Urothelium cell line (cell line): ENCODE measurements around the gene FIBP.

ENCODE experiments used
- DNase-seq: peaks from one replicate; pipeline ENCODE4 v3.0.0; 2011; ENCODE audit warnings: low spot score, mixed read lengths
- FAIRE-seq: peaks from 2 replicates; lab custom pipeline; 2011; peaks lifted over from hg19 to GRCh38; lab: Jason Lieb, UNC

The FIBP gene

GRCh38 chr11:65871811-65872548 lies 16.3 kb downstream of the FIBP start:
- FAIRE-seq, result no peak
- DNase-seq, result peak; percentile 35

- DNase-seq, result no peak
- no peak for FAIRE-seq
Measured at GRCh38 chr11:65870706-65871681, 17.3 kb downstream of the FIBP start.

DNA sequence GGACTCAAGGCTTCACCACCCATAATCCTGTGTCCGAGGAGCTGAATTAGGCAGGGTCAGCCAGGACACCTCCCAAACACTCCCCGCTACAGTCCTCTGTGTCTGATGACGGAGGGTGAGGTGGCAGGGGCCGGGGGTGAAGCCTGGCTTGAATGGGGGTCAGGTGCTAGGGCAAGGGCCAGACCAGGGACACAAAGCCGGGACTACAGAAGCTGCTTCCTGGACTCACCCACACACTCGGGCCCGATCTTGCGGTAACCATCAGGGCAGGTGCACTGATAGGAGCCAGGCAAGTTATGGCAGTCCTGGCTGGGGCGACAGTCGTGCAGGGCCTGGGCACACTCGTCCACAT lies 18.0 kb downstream of the FIBP start:
- no peak for FAIRE-seq
- no peak for DNase-seq

GRCh38 chr11:65869643-65870306 lies 18.5 kb downstream of the FIBP start:
- FAIRE-seq, result no peak
- DNase-seq, result no peak

- no peak for DNase-seq
- FAIRE-seq, result no peak
Measured at GRCh38 chr11:65868907-65869306, 19.4 kb downstream of the FIBP start.

- FAIRE-seq (peak; percentile 32), DNase-seq (no peak)
Measured at GRCh38 chr11:65868076-65868667, 20.1 kb downstream of the FIBP start.

GRCh38 chr11:65867284-65868071 lies 20.8 kb downstream of the FIBP start:
- DNase-seq (no peak), FAIRE-seq (no peak)

GRCh38 chr11:65866509-65867283 lies 21.6 kb downstream of the FIBP start:
- DNase-seq (no peak), FAIRE-seq (no peak)

DNA sequence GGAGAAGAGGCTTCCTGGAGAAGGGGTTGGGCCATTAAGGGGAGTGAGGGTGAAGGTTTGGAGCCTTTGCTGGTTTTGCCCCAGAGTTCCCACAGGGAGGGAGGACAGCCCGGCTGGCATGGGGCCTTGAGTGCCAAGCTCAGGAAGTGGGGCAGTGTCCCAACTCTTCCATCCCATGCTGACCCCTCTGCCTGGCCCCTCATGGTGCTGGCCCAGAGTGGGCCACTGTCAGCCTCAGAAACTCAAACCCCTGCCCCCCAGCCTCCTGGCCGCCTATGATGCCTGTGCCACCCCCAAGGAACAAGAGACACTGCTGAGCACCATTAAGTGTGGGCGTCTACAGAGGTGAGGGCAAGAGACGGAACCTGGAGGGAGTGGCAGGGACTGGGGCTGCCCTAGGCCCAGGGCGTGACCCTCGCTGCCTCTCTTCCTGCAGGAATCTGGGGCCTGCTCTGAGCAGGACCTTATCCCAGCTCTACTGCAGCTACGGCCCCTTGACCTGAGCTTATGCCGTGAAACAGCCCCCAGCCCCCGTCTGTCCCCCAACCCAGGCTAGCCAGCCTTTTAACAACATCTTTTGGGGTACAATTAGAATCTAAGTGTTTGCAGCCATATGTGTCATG lies 22.6 kb downstream of the FIBP start:
- no peak for DNase-seq
- FAIRE-seq, result no peak

GRCh38 chr11:65864706-65865471 lies 23.4 kb downstream of the FIBP start:
- no peak for FAIRE-seq

GRCh38 chr11:65863889-65864705 lies 24.2 kb downstream of the FIBP start:
- no peak for FAIRE-seq
- DNase-seq, result no peak

More at GRCh38 chr11:65864706-65865471, 23.4 kb downstream of the FIBP start:
- DNase-seq, result no peak

DNA sequence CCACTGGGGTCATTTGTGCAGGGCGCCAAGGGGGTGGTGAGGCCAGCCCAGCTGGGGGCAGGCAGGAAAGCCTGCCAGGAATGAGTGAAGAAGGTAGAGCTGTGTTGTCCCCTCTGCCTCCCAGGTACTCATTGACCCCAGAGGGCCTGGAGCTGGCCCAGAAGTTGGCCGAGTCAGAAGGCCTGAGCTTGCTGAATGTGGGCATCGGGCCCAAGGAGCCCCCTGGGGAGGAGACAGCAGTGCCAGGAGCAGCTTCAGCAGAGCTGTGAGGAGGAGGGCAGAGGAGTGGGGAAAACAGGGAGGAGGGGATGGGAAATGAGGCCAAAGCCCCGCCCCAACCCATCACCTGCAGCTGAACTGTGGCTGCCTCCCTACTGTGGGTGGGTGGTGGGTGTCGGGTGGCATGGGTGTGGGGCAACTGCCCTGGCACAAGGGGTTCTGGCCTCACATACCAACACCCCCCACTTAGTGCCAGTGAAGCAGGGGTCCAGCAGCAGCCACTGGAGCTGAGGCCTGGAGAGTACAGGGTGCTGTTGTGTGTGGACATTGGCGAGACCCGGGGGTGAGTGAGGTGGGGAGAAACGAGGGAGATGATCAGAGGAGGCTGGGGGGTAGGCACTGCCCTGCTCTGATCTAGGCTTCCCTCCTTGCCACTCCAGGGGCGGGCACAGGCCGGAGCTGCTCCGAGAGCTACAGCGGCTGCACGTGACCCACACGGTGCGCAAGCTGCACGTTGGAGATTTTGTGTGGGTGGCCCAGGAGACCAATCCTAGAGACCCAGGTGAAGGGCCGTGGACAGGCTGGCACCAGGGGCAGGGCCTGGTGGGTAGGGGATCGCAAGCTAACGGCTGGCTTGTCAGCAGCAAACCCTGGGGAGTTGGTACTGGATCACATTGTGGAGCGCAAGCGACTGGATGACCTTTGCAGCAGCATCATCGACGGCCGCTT lies 25.1 kb downstream of the FIBP start:
- DNase-seq (no peak), FAIRE-seq (no peak)

GRCh38 chr11:65862191-65862735 lies 26.0 kb downstream of the FIBP start:
- FAIRE-seq (no peak), DNase-seq (no peak)

GRCh38 chr11:65861533-65862183 lies 26.6 kb downstream of the FIBP start:
- FAIRE-seq, result no peak

GRCh38 chr11:65861165-65861505 lies 27.1 kb downstream of the FIBP start:
- DNase-seq (no peak), FAIRE-seq (no peak)

More at GRCh38 chr11:65861533-65862183, 26.6 kb downstream of the FIBP start:
- no peak for DNase-seq
